Measurements from ENCODE around the gene TTC34.
"Not testable (repeated sequence)": the region's sequence is repeated elsewhere in the genome, so short reads cannot be mapped to it uniquely, and the experiment has no call there.

TTC34 gene

GRCh38 chr1:2676726-2677125 lies 124.8 kb downstream of the TTC34 start:
- not testable (repeated sequence) for H3K27ac ChIP-seq (ENCODE audit: low read depth, low read length); H4K91ac ChIP-seq (ENCODE audit: low read depth, low read length); H3K14ac ChIP-seq (ENCODE audit: low read length); H3K4me1 ChIP-seq (ENCODE audit: control insufficient read depth in 1 of 2, insufficient read depth in 2 of 2, low read length in 2 of 2); H2BK12ac ChIP-seq (ENCODE audit: low read length); H3K27me3 ChIP-seq (ENCODE audit: insufficient read depth, low read length); H3K23ac ChIP-seq (ENCODE audit: low read length); H3K4me3 ChIP-seq (ENCODE audit: low read depth, low read length); H2AFZ ChIP-seq (ENCODE audit: insufficient read depth, low read length, poor library complexity); H3K4ac ChIP-seq (ENCODE audit: low read depth, low read length); H3K9me3 ChIP-seq (ENCODE audit: insufficient read depth, low read depth, low read length); H3K4me2 ChIP-seq (ENCODE audit: low read length); H4K8ac ChIP-seq (ENCODE audit: low read depth, low read length); H2BK5ac ChIP-seq (ENCODE audit: low read depth, low read length, poor library complexity); H3K18ac ChIP-seq (ENCODE audit: low read length); H3K9ac ChIP-seq (ENCODE audit: low read length); H3K79me2 ChIP-seq (ENCODE audit: control insufficient read depth, insufficient read depth, low read length, poor library complexity); H3K79me1 ChIP-seq (ENCODE audit: low read length); H3K36me3 ChIP-seq (ENCODE audit: control insufficient read depth in 1 of 2, insufficient read depth in 2 of 2, low read length in 2 of 2); H4K12ac ChIP-seq (ENCODE audit: low read depth, low read length); H2AK5ac ChIP-seq (ENCODE audit: low read length); DNase-seq; H2BK120ac ChIP-seq (ENCODE audit: insufficient read depth, low read length, poor library complexity)
- WGBS (ENCODE audit: extremely low coverage, insufficient coverage, insufficient read length): no CpG with 5 or more reads among the region's 10 CpGs

- H2AK5ac ChIP-seq (ENCODE audit: low read length); H3K14ac ChIP-seq (ENCODE audit: low read length); H3K4me2 ChIP-seq (ENCODE audit: low read length); H3K9ac ChIP-seq (ENCODE audit: low read length); H3K4me3 ChIP-seq (ENCODE audit: low read depth, low read length); H2BK5ac ChIP-seq (ENCODE audit: low read depth, low read length, poor library complexity); H2BK12ac ChIP-seq (ENCODE audit: low read length); H4K12ac ChIP-seq (ENCODE audit: low read depth, low read length); H3K18ac ChIP-seq (ENCODE audit: low read length); H3K36me3 ChIP-seq (ENCODE audit: control insufficient read depth in 1 of 2, insufficient read depth in 2 of 2, low read length in 2 of 2); H3K9me3 ChIP-seq (ENCODE audit: insufficient read depth, low read depth, low read length); H4K91ac ChIP-seq (ENCODE audit: low read depth, low read length); H3K4ac ChIP-seq (ENCODE audit: low read depth, low read length); H3K27me3 ChIP-seq (ENCODE audit: insufficient read depth, low read length); H3K79me1 ChIP-seq (ENCODE audit: low read length); H3K23ac ChIP-seq (ENCODE audit: low read length); H2AFZ ChIP-seq (ENCODE audit: insufficient read depth, low read length, poor library complexity); H3K27ac ChIP-seq (ENCODE audit: low read depth, low read length); DNase-seq; H3K4me1 ChIP-seq (ENCODE audit: control insufficient read depth in 1 of 2, insufficient read depth in 2 of 2, low read length in 2 of 2); H3K79me2 ChIP-seq (ENCODE audit: control insufficient read depth, insufficient read depth, low read length, poor library complexity); H4K8ac ChIP-seq (ENCODE audit: low read depth, low read length); H2BK120ac ChIP-seq (ENCODE audit: insufficient read depth, low read length, poor library complexity): not testable (repeated sequence)
- no CpG with 5 or more reads among the region's 11 CpGs for WGBS (ENCODE audit: extremely low coverage, insufficient coverage, insufficient read length)
These were observed 129.8 kb downstream of the TTC34 start for GRCh38 chr1:2671656-2672055.

- not testable (repeated sequence) for H4K8ac ChIP-seq (ENCODE audit: low read depth, low read length); H3K36me3 ChIP-seq (ENCODE audit: control insufficient read depth in 1 of 2, insufficient read depth in 2 of 2, low read length in 2 of 2); H3K4ac ChIP-seq (ENCODE audit: low read depth, low read length); H3K79me1 ChIP-seq (ENCODE audit: low read length); H4K12ac ChIP-seq (ENCODE audit: low read depth, low read length); H2AK5ac ChIP-seq (ENCODE audit: low read length); H3K23ac ChIP-seq (ENCODE audit: low read length); H2BK120ac ChIP-seq (ENCODE audit: insufficient read depth, low read length, poor library complexity); H3K27ac ChIP-seq (ENCODE audit: low read depth, low read length); H3K4me2 ChIP-seq (ENCODE audit: low read length); H3K14ac ChIP-seq (ENCODE audit: low read length); H2BK12ac ChIP-seq (ENCODE audit: low read length); H3K9ac ChIP-seq (ENCODE audit: low read length); H2AFZ ChIP-seq (ENCODE audit: insufficient read depth, low read length, poor library complexity); H3K18ac ChIP-seq (ENCODE audit: low read length); H2BK5ac ChIP-seq (ENCODE audit: low read depth, low read length, poor library complexity); H3K27me3 ChIP-seq (ENCODE audit: insufficient read depth, low read length); DNase-seq; H3K4me3 ChIP-seq (ENCODE audit: low read depth, low read length); H3K4me1 ChIP-seq (ENCODE audit: control insufficient read depth in 1 of 2, insufficient read depth in 2 of 2, low read length in 2 of 2); H3K79me2 ChIP-seq (ENCODE audit: control insufficient read depth, insufficient read depth, low read length, poor library complexity); H4K91ac ChIP-seq (ENCODE audit: low read depth, low read length)
- no CpG with 5 or more reads among the region's 8 CpGs for WGBS (ENCODE audit: extremely low coverage, insufficient coverage, insufficient read length)
- peaks cover 16% of the 10 kb centered on the region for H3K9me3 ChIP-seq (ENCODE audit: insufficient read depth, low read depth, low read length)
These were observed 141.7 kb downstream of the TTC34 start for GRCh38 chr1:2659806-2660205.

- not testable (repeated sequence) for H3K4me2 ChIP-seq (ENCODE audit: low read length)
- no CpG with 5 or more reads among the region's 10 CpGs for WGBS (ENCODE audit: extremely low coverage, insufficient coverage, insufficient read length)
These were observed 143.6 kb downstream of the TTC34 start for GRCh38 chr1:2657909-2658308.

More at GRCh38 chr1:2657909-2658308, 143.6 kb downstream of the TTC34 start:
- not testable (repeated sequence) for H2AK5ac ChIP-seq (ENCODE audit: low read length); H3K27me3 ChIP-seq (ENCODE audit: insufficient read depth, low read length); H3K9ac ChIP-seq (ENCODE audit: low read length); H4K8ac ChIP-seq (ENCODE audit: low read depth, low read length); H3K18ac ChIP-seq (ENCODE audit: low read length); H3K27ac ChIP-seq (ENCODE audit: low read depth, low read length); H2AFZ ChIP-seq (ENCODE audit: insufficient read depth, low read length, poor library complexity); H3K4me1 ChIP-seq (ENCODE audit: control insufficient read depth in 1 of 2, insufficient read depth in 2 of 2, low read length in 2 of 2); H3K4ac ChIP-seq (ENCODE audit: low read depth, low read length); H4K91ac ChIP-seq (ENCODE audit: low read depth, low read length); H3K14ac ChIP-seq (ENCODE audit: low read length); DNase-seq; H4K12ac ChIP-seq (ENCODE audit: low read depth, low read length); H3K79me2 ChIP-seq (ENCODE audit: control insufficient read depth, insufficient read depth, low read length, poor library complexity); H3K23ac ChIP-seq (ENCODE audit: low read length); H2BK5ac ChIP-seq (ENCODE audit: low read depth, low read length, poor library complexity); H3K79me1 ChIP-seq (ENCODE audit: low read length); H3K4me3 ChIP-seq (ENCODE audit: low read depth, low read length); H2BK120ac ChIP-seq (ENCODE audit: insufficient read depth, low read length, poor library complexity); H2BK12ac ChIP-seq (ENCODE audit: low read length); H3K36me3 ChIP-seq (ENCODE audit: control insufficient read depth in 1 of 2, insufficient read depth in 2 of 2, low read length in 2 of 2)
- peaks cover 35% of the 10 kb centered on the region for H3K9me3 ChIP-seq (ENCODE audit: insufficient read depth, low read depth, low read length)
